GM12801 (cell line): ENCODE measurements around the gene PLA2G4A.

Source experiments
- TF ChIP-seq, protein P1 (sequence below): IDR thresholded peaks from one replicate; pipeline ENCODE4 v1.5.1; 2011; ENCODE audit warnings: control low read depth; ENCODE audit not compliant: insufficient read length; ENCODE audit errors: extremely low read depth

Gene PLA2G4A

DNA sequence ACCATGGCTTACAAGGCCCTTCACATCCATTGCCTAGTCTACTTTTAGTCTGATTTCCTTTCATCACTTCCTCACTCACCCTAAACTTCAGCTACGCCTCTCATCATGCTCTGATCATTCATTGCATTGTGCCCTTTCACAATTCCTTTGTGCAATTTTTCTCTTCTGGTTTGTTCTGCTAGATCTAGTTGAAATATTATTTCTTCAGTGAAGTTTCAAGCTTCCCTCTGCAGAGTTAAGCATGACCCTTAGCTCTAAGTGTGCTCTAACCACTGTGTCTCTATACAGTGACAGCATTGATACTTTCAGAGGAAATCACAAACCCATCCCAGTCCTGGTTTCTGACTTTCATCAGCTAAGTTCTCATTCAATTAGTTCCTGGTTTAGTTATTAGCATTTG lies 166.1 kb downstream of the PLA2G4A start:
- TF ChIP-seq, protein P1, sequence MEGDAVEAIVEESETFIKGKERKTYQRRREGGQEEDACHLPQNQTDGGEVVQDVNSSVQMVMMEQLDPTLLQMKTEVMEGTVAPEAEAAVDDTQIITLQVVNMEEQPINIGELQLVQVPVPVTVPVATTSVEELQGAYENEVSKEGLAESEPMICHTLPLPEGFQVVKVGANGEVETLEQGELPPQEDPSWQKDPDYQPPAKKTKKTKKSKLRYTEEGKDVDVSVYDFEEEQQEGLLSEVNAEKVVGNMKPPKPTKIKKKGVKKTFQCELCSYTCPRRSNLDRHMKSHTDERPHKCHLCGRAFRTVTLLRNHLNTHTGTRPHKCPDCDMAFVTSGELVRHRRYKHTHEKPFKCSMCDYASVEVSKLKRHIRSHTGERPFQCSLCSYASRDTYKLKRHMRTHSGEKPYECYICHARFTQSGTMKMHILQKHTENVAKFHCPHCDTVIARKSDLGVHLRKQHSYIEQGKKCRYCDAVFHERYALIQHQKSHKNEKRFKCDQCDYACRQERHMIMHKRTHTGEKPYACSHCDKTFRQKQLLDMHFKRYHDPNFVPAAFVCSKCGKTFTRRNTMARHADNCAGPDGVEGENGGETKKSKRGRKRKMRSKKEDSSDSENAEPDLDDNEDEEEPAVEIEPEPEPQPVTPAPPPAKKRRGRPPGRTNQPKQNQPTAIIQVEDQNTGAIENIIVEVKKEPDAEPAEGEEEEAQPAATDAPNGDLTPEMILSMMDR = no peak

DNA sequence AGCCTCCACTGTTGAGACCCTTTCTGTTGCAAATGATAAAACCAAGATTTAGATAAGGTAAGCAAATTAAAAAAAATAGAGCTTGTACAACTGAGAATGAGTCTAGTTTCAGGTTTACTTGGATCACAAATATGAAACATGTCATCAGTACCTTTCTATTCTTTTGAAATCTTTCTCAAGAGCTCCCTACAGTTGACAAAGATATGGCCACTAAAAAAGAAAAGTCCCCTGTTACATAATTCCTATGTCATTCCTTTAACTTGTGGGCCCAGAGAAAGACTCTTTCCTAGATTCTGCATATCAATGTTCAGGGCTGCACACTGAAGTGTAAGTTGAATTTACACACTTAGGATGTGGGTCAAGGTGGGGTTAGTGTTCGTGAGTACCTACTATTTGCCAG lies 168.1 kb downstream of the PLA2G4A start:
- TF ChIP-seq, protein P1 = no peak

DNA sequence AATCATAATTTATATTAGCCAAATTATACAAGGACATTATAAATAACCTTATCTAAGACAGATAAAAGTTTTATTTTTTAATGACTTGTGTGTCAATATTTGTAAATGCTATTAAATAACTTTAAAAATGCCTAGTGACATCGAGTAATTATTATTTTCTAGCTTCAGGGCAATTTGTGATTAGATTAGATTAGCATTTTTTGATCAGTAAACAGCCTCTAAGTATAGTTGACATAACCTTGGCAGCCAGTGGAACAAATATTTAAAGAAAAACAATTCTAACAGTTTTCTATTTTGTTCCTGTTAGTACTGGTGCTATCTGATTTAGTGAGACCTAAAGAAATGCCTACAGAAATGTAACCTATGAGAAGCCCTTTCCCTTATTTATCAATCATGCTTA lies 169.1 kb downstream of the PLA2G4A start:
- TF ChIP-seq, protein P1 = no peak

DNA sequence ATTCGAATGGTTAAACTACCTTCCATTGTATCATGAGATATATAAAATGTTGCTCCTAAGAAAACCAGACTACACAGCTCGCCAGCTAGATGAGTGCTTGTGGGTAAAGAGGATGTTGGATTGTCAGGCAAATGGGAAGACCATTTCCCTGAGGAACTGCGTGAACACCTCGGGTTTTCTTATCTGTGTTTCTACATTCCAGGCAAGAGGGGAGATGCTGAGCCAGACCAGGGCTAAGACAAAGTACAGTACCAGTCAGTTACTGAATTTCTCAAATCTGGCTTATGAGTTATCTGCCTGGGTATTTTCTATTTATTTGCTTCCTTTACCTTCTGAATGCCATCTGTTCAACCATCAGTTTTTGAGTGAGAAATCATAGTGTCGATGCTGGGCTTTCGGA lies 170.8 kb downstream of the PLA2G4A start:
- TF ChIP-seq, protein P1 = no peak

DNA sequence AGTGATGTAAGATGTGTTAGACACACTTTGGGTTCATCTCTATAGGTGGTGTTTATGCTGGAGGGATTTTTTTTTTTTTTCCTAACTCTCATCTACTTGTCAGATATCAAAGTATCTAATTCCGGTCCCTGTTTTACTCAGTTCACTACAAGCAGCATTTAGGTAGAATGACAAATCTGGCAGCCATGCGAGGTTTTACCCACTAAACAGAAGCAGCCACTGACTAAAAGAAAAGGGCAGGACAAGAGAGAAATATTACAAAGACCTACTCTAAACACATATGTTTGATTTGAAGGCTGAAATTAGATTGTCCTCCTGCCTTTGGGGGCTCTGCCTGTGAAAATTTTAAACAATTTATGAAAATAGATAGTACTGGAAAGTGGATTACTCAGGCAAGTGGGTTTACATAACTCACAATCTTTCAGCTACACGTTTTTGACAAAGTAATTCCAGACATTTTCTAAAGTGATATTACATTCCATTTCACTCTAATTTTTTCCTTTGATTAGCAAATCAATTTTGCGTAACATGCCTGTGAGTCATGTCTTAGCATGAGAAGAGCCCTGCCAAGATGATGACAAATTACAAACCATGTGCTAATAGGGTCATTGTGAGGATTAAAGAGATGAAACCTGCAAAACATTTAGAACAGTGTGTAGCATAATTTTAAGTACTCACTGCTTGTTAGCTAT lies 172.6 kb downstream of the PLA2G4A start:
- TF ChIP-seq, protein P1 = no peak

DNA sequence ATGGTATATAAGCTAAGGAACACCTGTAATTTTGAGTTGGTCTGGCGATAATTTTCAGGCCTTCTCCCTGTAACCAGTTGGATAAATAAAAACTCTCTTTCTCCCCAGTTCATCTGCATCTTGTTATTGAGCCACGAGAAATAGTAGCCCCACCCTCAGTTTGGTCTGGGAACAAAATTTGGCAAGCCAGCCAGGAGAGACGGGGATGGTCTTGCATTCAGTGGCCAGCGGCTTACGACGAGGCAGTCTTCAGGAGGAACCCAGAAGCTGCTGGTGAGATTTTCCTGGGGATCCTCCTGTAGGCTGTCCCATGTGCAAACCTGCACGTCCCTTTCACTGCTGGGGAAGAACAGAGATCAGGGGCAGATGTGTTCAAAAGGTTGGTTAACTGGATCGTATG lies 174.6 kb downstream of the PLA2G4A start:
- TF ChIP-seq, protein P1 = no peak

DNA sequence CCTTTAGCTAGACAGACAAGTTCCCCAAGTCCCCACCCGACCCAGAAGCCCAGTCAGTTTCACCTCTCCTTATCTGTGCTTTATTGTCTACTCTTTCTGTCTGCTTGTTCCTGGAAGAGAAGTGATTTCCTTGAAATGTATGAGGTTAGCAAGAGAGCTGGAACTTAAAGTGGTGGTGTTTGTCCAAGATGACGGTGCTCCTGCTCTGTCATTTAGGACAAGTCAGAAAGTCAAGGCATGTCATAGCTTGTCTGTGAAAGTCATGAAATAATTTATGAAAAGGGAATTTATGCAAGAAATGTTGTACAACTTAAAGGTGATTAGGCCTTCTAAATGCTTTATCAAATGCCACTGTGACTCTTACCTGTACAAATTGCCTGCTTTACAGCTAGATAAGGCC lies 178.1 kb downstream of the PLA2G4A start:
- TF ChIP-seq, protein P1 = no peak

DNA sequence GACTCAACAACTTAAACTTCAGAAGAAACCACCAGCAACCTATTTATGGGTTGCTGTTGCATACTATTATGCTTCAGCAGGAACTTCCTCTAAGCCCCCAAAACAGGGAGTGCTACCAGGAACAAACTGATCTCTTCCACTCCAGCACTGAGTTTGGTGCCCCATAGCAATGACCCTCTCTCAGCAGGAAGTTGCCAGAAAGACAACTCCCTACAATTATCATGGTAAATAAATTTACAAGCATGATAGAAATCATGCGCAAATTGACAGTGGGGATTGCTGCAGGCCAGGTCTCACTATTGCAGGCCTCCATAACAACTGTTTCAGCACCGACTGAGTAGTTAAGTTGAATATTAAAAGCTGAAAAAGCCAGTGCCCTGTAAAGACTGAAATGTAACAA lies 180.6 kb downstream of the PLA2G4A start:
- TF ChIP-seq, protein P1 = no peak
